HFFc6 (cell line): ENCODE measurements around the gene DUSP15. TPM values are rescaled to one million over a fixed set of nuclear protein-coding genes. Genes with fewer than 3 reads are reported as not detected.

Experiments
- DNase-seq: peaks from one replicate; pipeline ENCODE4 v3.0.0-alpha.2; 2018
- H3K27ac Mint-ChIP-seq: 2 replicates; pipeline ENCODE4 v1.8.0; 2020; ENCODE audit warnings: mild to moderate bottlenecking, mixed read lengths
- H3K27me3 Mint-ChIP-seq: 2 replicates; pipeline ENCODE4 v1.8.0; 2021; ENCODE audit warnings: mild to moderate bottlenecking, moderate library complexity, mixed read lengths; ENCODE audit not compliant: insufficient read depth
- H3K36me3 Mint-ChIP-seq: 2 replicates; pipeline ENCODE4 v1.8.0; 2021; ENCODE audit warnings: low read depth, mixed read lengths
- H3K4me1 Mint-ChIP-seq: 2 replicates; pipeline ENCODE4 v1.8.0; 2020; ENCODE audit warnings: low read depth, mixed read lengths
- H3K4me3 Mint-ChIP-seq: 2 replicates; pipeline ENCODE4 v1.8.0; 2020; ENCODE audit warnings: mild to moderate bottlenecking, moderate library complexity, mixed read lengths
- H3K9me3 Mint-ChIP-seq: 2 replicates; pipeline ENCODE4 v1.8.0; 2020; ENCODE audit warnings: mild to moderate bottlenecking, mixed read lengths
- CTCF ChIP-seq: fragments of 200-600 bp; sonication (generic); IDR thresholded peaks from 2 replicates; pipeline ENCODE4 v1.5.0; 2021; ENCODE audit warnings: antibody characterized with exemption, mild to moderate bottlenecking
- total RNA-seq, 6 experiments: library from RNA; stranded (reverse); fragmentation: NEBNext Ultra II Directional; extraction: Animal tissue kit (Norgen Biotek cat#: 25700); gene quantifications; 2 replicates in 1 of 6; 3 replicates in 5 of 6; pipeline ENCODE4 v1.2.3, GENCODE V29; 2021

DUSP15 gene
- total RNA-seq, 6 experiments from 2014 or later = not detected

- no peaks in the 10 kb centered on the region; the same call in none of the 2 replicates for H3K27me3 Mint-ChIP-seq
Measured at GRCh38 chr20:31839782-31840487, 30.4 kb downstream of the DUSP15 start.

GRCh38 chr20:31838646-31839292 lies 31.6 kb downstream of the DUSP15 start:
- DNase-seq = peak; percentile 24
- no peaks in the 10 kb centered on the region; the same call in 1 of the 2 replicates for H3K27me3 Mint-ChIP-seq
- H3K36me3 Mint-ChIP-seq = no peaks in the 10 kb centered on the region
- H3K27ac Mint-ChIP-seq = no peak overlapping the region
- no peak overlapping the region for H3K4me3 Mint-ChIP-seq
- TF ChIP-seq CTCF = no peak
- no peaks in the 10 kb centered on the region for H3K9me3 Mint-ChIP-seq
- peaks cover 34% of the 10 kb centered on the region for H3K4me1 Mint-ChIP-seq

More at GRCh38 chr20:31839782-31840487, 30.4 kb downstream of the DUSP15 start:
- Mint-ChIP-seq H3K27ac (no peak overlapping the region), H3K4me1 (peaks cover 34% of the 10 kb centered on the region), H3K9me3 (no peaks in the 10 kb centered on the region), H3K4me3 (no peak overlapping the region), H3K36me3 (no peaks in the 10 kb centered on the region)
- no peak for TF ChIP-seq CTCF
- DNase-seq = no peak

GRCh38 chr20:31837896-31838397 lies 32.4 kb downstream of the DUSP15 start:
- Mint-ChIP-seq H3K27me3 (no peaks in the 10 kb centered on the region), H3K9me3 (no peaks in the 10 kb centered on the region), H3K36me3 (no peaks in the 10 kb centered on the region), H3K4me3 (no peak overlapping the region), H3K27ac (no peak overlapping the region), H3K4me1 (peaks cover 25% of the 10 kb centered on the region)
- TF ChIP-seq CTCF = no peak
- DNase-seq = peak; percentile 71

- no peak for DNase-seq
- no peaks in the 10 kb centered on the region for H3K36me3 Mint-ChIP-seq
- no peak for TF ChIP-seq CTCF
- H3K27me3 Mint-ChIP-seq = no peaks in the 10 kb centered on the region
- peaks cover 16% of the 10 kb centered on the region for H3K4me1 Mint-ChIP-seq
- H3K27ac Mint-ChIP-seq = no peak overlapping the region
- 0 out of 2 replicates have a peak overlapping the region, but pooled peaks have one; percentile 15 for H3K4me3 Mint-ChIP-seq
- H3K9me3 Mint-ChIP-seq = no peaks in the 10 kb centered on the region
Measured at GRCh38 chr20:31836853-31837608, 33.3 kb downstream of the DUSP15 start.

- Mint-ChIP-seq H3K27ac (peak overlapping the region; percentile 64), H3K4me3 (peak overlapping the region; percentile 62), H3K36me3 (no peaks in the 10 kb centered on the region), H3K27me3 (no peaks in the 10 kb centered on the region; the same call in 1 of the 2 replicates), H3K4me1 (peaks cover 8% of the 10 kb centered on the region; the same call in 1 of the 2 replicates), H3K9me3 (no peaks in the 10 kb centered on the region)
- DNase-seq = peak; percentile 86
- no peak for TF ChIP-seq CTCF
Measured at GRCh38 chr20:31835977-31836852, 34.1 kb downstream of the DUSP15 start.
